Amygdala (tissue), 56 donors: ENCODE results near the gene ITPK1.

Source experiments
- DNase-seq, 56 donors: peaks; one replicate each; lab custom pipeline; 2025; lab: John Stamatoyannopoulos, UW

ITPK1 gene

DNA sequence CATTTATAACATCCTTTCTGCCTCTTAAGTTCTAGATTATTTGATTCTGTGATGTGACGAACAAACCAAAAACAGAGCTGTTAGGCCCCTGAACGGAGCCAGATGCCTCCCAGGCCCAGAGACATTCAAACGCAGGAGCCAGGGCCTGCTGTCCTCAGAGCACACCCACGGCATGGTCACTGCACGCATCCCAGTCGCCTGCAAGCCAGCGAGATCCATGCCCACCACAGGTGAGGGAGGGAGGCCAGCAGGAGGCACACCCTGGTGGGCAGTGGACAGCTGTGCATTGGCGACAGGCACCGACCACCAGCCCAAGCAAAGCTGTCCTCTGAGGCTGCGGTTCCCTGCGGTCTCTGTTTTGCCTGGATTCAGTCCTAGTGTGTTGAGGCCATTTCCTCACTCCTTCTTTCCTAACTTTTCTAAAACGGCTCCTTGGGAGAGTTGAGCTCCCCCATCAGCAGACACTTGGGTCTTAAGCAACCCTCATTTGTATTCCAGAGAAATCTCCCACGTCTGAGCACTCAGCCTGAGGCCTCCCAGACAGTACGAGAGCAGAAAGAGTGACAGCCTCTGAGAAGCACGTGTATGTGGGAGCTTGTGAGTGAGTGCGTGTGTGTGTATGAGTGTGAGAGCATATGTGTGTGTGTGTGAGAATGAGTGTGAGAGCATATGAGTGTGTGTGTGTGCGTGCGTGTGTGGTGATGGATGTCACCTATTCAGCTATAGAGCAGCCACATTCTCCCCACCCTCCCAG lies 111.6 kb downstream of the ITPK1 start:
- DNase-seq = peak in 1 of 56 donors; percentile 25

GRCh38 chr14:93002851-93003298 lies 112.8 kb downstream of the ITPK1 start:
- no peak for DNase-seq

GRCh38 chr14:93002049-93002448 lies 113.7 kb downstream of the ITPK1 start:
- DNase-seq = no peak

DNA sequence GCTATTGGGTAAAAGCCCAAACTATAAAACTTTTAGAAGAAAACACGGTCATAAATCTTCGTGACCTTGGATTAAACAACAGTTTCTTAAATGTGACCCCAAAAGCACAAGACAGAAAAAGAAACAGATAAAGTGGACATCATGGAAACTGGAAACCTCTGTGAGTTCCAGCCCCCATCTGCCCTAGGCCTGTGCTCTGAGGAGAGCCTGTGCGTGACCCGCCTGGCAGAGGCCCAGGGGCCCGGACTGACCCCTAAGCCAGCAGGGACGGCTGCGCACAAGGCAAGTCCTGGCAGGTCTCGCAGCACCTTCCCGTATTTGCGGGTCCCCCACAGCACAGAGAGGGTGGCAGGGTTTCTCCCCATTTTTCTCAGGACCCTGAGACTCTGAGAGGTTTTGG lies 116.8 kb downstream of the ITPK1 start:
- DNase-seq = no peak

GRCh38 chr14:92997343-92998061 lies 118.2 kb downstream of the ITPK1 start:
- DNase-seq = peak in 1 of 56 donors; percentile 17

DNA sequence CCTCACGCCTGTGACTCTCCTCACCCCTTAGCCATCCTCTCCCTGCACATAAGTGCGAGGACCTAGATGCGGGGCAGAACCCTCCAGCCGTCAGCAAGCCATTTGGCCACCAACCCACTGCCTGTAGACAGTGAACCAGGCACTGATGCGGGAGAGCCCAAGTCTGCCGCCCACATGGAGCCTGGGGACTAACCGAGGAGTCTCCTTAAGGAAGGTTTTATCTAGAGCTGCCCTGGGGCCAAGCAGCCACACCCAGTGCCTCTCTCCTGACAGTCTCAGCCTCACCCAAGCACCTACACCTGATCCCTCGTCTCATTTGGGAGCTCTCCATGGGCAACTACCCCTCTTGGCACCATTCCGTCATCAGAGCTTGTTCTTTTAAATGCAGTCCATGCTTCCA lies 120.1 kb downstream of the ITPK1 start:
- DNase-seq = no peak

DNA sequence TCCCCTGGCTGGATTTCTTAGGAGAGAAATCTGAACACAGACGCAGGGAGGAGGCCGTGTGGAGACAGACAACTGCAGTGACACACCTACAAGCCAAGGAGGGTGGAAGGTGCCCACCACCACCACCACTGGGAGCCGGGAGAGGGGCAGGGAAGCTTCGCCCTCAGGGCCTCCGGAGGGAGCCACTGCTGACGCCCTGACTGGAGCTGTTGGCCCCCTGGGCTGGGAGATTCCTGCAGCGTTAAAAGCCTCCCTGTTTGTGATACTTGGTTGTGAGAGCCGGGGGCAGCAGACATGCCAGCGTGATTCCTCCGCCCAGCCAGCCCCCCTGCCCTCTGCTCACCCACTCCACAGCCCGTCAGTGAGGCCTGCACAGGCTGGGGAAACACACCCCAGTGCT lies 120.8 kb downstream of the ITPK1 start:
- DNase-seq = no peak

DNA sequence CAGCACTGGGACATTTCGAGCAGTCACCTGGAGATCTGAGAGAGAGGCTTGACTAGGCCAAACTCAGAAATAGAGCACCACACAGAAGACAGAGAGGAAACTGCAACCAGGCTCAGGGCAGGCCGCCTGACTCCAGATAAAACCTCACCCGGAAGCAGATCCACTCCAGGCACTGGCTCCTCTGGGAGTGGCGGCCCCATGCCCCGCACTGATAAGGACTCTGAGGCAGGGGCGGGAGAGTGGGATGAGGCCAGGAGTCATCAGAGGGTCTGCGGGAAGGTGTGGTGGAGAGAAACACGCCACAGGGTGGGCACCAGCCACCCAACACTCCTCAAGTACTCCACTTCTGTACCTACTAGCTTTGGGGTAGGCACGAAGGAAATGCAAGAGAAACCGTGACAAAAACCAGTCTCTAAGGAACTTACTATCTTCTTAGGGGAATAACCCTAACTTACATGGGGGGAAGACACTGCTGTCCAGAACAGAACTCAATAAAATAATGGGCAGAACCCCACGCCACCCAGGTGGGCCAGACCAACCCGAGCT lies 121.5 kb downstream of the ITPK1 start:
- DNase-seq = no peak

DNA sequence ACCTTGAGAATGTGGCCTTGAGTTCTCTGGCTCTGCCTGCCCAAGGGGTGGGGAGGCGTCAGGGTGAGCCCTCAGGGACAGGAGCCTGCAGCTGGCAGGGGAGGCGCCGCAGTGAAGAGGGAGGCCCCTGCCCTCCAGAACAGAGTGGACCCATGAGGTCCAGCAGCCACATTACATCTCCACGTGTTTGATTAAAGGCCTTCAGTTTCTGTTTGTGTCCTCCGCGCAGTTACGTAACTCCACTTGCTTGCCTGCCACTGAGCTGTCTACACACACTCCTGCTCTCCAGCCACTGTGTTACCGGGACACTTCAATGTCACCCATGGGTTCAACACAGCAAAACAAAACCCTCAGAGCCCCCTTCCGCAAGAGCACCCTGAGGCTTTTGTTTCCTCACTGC lies 122.4 kb downstream of the ITPK1 start:
- no peak for DNase-seq

GRCh38 chr14:92991536-92991935 lies 124.2 kb downstream of the ITPK1 start:
- DNase-seq = no peak

GRCh38 chr14:92990456-92991430 lies 125.0 kb downstream of the ITPK1 start:
- DNase-seq = peak in 8 of 56 donors; percentile 18 to 51 (median 32)

DNA sequence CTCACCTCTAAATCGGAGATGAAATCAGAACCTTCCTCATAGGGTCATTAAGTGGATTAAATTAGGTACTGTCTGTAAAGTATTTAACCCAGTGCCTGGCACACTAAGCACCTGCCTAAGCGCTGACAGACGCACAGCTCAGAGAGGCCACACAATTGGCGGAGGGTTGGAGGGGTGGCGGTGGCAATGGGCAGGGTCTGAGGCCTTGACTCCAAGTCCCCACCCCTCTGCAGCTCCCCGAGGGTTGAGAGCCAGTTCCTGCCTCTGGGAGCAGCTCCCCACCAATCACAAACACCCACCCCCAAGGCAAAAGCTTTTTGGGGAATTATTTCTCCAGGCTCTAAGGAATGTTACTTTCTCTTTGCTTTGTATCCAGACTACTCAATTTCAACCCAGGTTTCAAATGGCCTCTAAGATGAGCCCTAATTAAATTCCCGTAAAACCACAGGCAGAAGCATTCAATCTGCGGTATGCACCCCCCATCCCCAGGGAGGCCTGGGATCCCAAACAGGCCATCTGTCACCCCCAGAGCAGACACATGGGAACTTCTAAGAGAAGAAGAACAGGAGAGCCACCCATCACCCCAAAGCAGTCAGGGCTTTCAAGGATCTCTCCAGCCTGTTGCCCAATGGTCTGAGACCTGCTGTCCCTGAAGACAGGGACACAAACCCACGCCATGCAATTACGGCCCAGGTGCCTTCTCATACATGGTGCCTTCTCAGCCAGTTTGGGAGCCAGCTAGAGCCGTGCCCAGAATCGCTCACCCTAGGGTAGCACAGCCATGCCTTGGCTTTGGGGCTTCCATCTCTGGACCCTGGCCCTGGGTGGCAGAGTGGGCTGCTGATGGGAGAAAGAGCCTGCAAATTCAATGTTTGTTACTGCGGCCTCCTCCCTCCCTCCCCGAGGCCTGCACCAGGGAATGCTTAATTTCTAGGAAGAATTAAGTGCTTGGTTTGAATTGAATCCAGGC lies 126.7 kb downstream of the ITPK1 start:
- no peak for DNase-seq

DNA sequence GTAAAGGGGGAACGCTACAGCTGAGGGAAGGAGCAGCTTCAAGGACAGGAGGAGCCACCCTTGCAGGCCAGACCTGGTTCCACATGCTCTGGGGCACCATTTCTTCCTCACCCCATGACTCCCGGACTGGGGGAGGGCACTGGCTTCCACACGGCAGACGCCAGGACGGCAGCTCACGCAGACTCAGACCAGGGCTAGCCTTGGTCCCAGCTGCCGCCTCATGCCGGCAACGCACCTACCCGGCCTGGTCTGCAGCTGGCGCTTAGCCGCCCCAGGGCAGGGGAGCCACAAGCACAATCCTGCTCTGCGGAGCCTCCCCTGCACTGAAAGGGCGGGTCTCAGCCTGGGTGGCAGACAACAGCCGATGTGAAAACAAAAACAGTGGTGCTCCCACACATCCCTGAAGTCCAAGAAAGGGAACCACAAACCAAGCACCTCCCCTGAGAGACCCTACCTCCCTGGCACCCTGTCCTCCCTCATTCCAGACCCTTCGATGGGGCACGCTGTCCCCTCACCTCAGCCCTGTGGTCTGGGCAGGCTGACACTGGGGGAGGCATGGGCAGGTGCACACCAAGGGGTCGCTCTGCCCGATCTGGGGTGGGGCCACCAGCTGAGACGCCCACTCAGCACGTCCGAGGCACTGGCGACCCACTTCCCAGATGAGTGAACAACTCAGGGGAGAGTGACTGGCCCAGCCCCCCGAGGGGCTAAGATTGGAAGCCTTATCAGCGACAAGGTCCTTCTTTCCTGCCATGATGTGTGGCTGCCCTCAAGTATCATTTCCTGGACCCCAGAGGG lies 127.8 kb downstream of the ITPK1 start:
- no peak for DNase-seq

- no peak for DNase-seq
Measured at GRCh38 chr14:92987148-92987570, 128.6 kb downstream of the ITPK1 start.

- DNase-seq = peak in 14 of 56 donors; percentile 18 to 75 (median 43)
Measured at GRCh38 chr14:92986254-92987147, 129.2 kb downstream of the ITPK1 start.

DNA sequence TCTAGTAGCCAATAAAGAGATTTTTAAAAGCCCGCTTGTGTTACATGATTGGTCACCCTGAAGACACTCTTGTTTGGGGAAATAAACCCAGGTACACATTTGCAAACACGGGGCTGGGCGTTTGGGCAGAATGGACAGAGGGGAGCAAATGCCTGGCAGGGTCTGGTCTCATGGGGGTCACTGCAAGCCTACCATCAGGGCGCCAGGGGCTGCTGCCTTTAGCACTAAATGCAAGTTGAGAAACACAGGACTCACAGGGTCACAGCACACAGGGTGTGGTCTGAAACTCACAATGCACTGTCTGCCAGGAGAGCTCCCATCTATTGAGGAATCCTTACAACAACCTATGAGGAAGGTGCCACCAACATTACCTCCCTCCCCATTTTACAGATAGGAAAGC lies 130.2 kb downstream of the ITPK1 start:
- DNase-seq = no peak

DNA sequence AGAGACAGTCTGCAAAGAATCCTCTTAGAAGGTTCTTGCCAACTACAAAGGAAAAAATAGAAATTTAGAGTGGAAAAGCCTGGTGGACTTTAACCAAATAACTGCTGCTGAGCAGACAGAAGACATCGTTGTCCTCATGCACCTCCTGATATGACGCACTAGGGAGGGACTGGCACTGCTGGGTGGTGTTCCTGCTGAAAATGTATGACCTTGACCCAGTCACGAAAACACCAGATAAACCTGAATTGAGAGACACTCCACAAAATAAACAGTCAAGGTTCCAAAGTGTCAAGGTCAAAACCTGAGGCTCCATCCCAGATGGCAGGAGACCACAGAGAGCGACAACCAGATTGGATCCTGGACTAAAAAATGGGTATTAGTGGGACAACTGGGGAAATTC lies 130.8 kb downstream of the ITPK1 start:
- no peak for DNase-seq
